ENCODE data around the gene DNAJC28. TPM values are rescaled to one million over a fixed set of nuclear protein-coding genes. Genes with fewer than 3 reads are reported as not detected.

Gene DNAJC28
- total and polyA plus RNA-seq, 9 of the 15 experiments (the other 6 are each of a cell fraction or from before 2014, with no cell fraction given) = 0.68 to 2.5 (median 1.1) TPM

DNA sequence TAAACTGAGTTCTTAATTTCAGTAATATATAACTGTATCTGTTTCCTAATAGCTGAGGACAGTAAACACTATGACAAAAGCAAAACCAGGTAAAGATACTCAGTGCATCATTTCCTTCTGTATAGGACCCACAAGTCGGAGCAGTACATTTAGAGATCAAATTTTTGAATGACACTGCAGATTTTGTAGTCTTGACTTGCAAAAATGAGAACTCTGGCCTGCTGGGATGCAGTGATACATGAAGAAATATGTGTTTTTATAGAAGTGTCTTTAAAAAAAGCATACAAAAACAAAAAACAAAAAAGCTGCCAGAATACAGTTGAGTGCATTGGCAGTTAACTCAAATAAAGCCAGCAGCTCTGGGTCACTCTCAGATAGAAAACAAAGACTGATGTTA, 31.4 kb upstream of the DNAJC28 start (continued):
- TF ChIP-seq, protein P1, sequence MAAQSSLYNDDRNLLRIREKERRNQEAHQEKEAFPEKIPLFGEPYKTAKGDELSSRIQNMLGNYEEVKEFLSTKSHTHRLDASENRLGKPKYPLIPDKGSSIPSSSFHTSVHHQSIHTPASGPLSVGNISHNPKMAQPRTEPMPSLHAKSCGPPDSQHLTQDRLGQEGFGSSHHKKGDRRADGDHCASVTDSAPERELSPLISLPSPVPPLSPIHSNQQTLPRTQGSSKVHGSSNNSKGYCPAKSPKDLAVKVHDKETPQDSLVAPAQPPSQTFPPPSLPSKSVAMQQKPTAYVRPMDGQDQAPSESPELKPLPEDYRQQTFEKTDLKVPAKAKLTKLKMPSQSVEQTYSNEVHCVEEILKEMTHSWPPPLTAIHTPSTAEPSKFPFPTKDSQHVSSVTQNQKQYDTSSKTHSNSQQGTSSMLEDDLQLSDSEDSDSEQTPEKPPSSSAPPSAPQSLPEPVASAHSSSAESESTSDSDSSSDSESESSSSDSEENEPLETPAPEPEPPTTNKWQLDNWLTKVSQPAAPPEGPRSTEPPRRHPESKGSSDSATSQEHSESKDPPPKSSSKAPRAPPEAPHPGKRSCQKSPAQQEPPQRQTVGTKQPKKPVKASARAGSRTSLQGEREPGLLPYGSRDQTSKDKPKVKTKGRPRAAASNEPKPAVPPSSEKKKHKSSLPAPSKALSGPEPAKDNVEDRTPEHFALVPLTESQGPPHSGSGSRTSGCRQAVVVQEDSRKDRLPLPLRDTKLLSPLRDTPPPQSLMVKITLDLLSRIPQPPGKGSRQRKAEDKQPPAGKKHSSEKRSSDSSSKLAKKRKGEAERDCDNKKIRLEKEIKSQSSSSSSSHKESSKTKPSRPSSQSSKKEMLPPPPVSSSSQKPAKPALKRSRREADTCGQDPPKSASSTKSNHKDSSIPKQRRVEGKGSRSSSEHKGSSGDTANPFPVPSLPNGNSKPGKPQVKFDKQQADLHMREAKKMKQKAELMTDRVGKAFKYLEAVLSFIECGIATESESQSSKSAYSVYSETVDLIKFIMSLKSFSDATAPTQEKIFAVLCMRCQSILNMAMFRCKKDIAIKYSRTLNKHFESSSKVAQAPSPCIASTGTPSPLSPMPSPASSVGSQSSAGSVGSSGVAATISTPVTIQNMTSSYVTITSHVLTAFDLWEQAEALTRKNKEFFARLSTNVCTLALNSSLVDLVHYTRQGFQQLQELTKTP (IDR thresholded peaks at IDR 0.05; ENCODE audit: low read depth in 1 of 2, partially characterized antibody in 2 of 2) = no peak
- TF ChIP-seq, protein P2, sequence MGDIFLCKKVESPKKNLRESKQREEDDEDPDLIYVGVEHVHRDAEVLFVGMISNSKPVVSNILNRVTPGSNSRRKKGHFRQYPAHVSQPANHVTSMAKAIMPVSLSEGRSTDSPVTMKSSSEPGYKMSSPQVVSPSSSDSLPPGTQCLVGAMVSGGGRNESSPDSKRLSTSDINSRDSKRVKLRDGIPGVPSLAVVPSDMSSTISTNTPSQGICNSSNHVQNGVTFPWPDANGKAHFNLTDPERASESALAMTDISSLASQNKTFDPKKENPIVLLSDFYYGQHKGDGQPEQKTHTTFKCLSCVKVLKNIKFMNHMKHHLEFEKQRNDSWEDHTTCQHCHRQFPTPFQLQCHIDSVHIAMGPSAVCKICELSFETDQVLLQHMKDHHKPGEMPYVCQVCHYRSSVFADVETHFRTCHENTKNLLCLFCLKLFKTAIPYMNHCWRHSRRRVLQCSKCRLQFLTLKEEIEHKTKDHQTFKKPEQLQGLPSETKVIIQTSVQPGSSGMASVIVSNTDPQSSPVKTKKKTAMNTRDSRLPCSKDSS (IDR thresholded peaks at IDR 0.05; ENCODE audit: low read depth, partially characterized antibody) = no peak
- no peak for TF ChIP-seq ZNF75A (CRISPR knock-in tag; IDR thresholded peaks at IDR 0.05)
- TF ChIP-seq, protein P3, sequence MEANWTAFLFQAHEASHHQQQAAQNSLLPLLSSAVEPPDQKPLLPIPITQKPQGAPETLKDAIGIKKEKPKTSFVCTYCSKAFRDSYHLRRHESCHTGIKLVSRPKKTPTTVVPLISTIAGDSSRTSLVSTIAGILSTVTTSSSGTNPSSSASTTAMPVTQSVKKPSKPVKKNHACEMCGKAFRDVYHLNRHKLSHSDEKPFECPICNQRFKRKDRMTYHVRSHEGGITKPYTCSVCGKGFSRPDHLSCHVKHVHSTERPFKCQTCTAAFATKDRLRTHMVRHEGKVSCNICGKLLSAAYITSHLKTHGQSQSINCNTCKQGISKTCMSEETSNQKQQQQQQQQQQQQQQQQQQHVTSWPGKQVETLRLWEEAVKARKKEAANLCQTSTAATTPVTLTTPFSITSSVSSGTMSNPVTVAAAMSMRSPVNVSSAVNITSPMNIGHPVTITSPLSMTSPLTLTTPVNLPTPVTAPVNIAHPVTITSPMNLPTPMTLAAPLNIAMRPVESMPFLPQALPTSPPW (CRISPR knock-in tag; IDR thresholded peaks at IDR 0.05) = no peak
- no peak for TF ChIP-seq PHB (CRISPR knock-in tag; IDR thresholded peaks at IDR 0.05)
- TF ChIP-seq NELFE (IDR thresholded peaks at IDR 0.05; ENCODE audit: insufficient read depth, insufficient read length) = no peak
- TF ChIP-seq RBFOX2 (IDR thresholded peaks at IDR 0.05; ENCODE audit: low read depth, low read length) = no peak
- TF ChIP-seq, protein P4, sequence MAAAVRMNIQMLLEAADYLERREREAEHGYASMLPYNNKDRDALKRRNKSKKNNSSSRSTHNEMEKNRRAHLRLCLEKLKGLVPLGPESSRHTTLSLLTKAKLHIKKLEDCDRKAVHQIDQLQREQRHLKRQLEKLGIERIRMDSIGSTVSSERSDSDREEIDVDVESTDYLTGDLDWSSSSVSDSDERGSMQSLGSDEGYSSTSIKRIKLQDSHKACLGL (CRISPR knock-in tag; IDR thresholded peaks at IDR 0.05; ENCODE audit: borderline replicate concordance, poor library complexity, severe bottlenecking) = no peak
- no peak for TF ChIP-seq PURB (CRISPR knock-in tag; IDR thresholded peaks at IDR 0.05; ENCODE audit: low read depth)
- TF ChIP-seq HDAC6 (IDR thresholded peaks at IDR 0.05; ENCODE audit: low read depth, low read length) = no peak
- no peak for TF ChIP-seq NCOA1 (IDR thresholded peaks at IDR 0.05; ENCODE audit: low read depth)
- no peak for TF ChIP-seq SRF (CRISPR knock-in tag; IDR thresholded peaks at IDR 0.05)
- TF ChIP-seq ZNF57 (CRISPR knock-in tag; IDR thresholded peaks at IDR 0.05) = no peak
- no peak for TF ChIP-seq SRSF7 (optimal IDR thresholded peaks at IDR 0.05; ENCODE audit: low read depth, low read length)
- no peak for TF ChIP-seq ZFP36 (IDR thresholded peaks at IDR 0.05; ENCODE audit: low read depth, low read length, partially characterized antibody)
- no peak for TF ChIP-seq HMGN3 (IDR thresholded peaks at IDR 0.05; ENCODE audit: borderline replicate concordance, extremely low read depth, insufficient read length, low read depth, low read length)
- no peak for TF ChIP-seq ELF1 (tag; IDR thresholded peaks at IDR 0.05)
- TF ChIP-seq, protein P5, sequence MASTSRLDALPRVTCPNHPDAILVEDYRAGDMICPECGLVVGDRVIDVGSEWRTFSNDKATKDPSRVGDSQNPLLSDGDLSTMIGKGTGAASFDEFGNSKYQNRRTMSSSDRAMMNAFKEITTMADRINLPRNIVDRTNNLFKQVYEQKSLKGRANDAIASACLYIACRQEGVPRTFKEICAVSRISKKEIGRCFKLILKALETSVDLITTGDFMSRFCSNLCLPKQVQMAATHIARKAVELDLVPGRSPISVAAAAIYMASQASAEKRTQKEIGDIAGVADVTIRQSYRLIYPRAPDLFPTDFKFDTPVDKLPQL (IDR thresholded peaks at IDR 0.05; ENCODE audit: extremely low read depth, insufficient read length) = no peak

Measured in K562 (cell line).